ENCODE measurements around the gene SPATA31A7.
"Not testable (repeated sequence)": the region's sequence is repeated elsewhere in the genome, so short reads cannot be mapped to it uniquely, and the experiment has no call there.

SPATA31A7 gene

GRCh38 chr9:61189736-61190135 lies at the start of gene SPATA31A7:
Gene SPATA31A7, plus strand, starts transcription at chr9:61190036. Its CDS starts 29 bp downstream, at chr9:61190065.
- DNase-seq, result not testable (repeated sequence)

- not testable (repeated sequence) for DNase-seq
These were observed 36.6 kb downstream of the SPATA31A7 start for GRCh38 chr9:61226438-61226837.
